ENCODE measurements around the gene ALKBH4.

DNA sequence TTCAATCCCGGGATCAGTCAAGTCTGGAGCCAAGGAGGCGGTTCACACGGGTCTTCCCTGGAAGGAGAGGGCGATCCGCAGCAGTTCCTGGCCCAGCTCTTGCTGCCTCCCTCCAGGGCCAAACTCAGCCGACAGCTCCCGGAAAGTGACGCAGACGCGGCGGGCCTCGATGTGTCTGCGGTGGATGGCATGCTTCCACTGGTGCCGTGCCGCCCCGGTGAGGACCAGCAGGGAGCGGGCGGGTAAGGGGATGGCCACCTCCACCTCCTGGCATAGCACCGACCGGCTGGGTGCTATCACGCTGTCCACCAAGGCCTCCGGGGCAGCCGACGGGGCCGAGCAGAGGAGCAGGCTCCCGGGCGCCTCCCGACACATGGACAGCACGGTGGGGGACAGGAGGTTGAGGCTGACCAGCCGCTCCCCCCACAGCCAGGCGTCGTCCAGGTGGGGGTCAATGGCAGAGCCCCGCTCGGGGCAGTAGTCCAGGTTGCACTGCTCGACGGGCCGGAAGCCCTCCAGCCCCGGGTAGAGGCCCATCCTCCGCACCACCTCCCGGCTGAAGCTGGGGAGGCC is 7.2 kb downstream of the ALKBH4 start:
- TF ChIP-seq, protein P1, sequence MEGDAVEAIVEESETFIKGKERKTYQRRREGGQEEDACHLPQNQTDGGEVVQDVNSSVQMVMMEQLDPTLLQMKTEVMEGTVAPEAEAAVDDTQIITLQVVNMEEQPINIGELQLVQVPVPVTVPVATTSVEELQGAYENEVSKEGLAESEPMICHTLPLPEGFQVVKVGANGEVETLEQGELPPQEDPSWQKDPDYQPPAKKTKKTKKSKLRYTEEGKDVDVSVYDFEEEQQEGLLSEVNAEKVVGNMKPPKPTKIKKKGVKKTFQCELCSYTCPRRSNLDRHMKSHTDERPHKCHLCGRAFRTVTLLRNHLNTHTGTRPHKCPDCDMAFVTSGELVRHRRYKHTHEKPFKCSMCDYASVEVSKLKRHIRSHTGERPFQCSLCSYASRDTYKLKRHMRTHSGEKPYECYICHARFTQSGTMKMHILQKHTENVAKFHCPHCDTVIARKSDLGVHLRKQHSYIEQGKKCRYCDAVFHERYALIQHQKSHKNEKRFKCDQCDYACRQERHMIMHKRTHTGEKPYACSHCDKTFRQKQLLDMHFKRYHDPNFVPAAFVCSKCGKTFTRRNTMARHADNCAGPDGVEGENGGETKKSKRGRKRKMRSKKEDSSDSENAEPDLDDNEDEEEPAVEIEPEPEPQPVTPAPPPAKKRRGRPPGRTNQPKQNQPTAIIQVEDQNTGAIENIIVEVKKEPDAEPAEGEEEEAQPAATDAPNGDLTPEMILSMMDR (conservative IDR thresholded peaks at IDR 0.05) = no peak
- TF ChIP-seq ZFX (IDR thresholded peaks at IDR 0.05) = no peak
